Activated T-cell treated with anti-CD3 and anti-CD28 coated beads, Interleukin-2, amount 50 U/mL, for 24 hours (primary cell): Measurements from ENCODE around the gene ACTRT2.

Experiments used
- DNase-seq: peaks from one replicate; pipeline ENCODE4 v3.0.0-alpha.2; 2020
- H3K27ac Mint-ChIP-seq: 2 replicates; pipeline ENCODE4 v1.8.0; 2020; ENCODE audit warnings: mild to moderate bottlenecking, mixed read lengths
- H3K27me3 Mint-ChIP-seq: 2 replicates; pipeline ENCODE4 v1.8.0; 2020; ENCODE audit warnings: mixed read lengths
- H3K36me3 Mint-ChIP-seq: 2 replicates; pipeline ENCODE4 v1.8.0; 2020; ENCODE audit warnings: low read depth, mixed read lengths
- H3K4me1 Mint-ChIP-seq: 2 replicates; pipeline ENCODE4 v1.8.0; 2020; ENCODE audit warnings: low read depth, mixed read lengths
- H3K4me3 Mint-ChIP-seq: 2 replicates; pipeline ENCODE4 v1.8.0; 2020; ENCODE audit warnings: mild to moderate bottlenecking, moderate library complexity, mixed read lengths
- H3K9me3 Mint-ChIP-seq: 2 replicates; pipeline ENCODE4 v1.8.0; 2020; ENCODE audit warnings: mixed read lengths

Gene ACTRT2

GRCh38 chr1:2980849-2981248 is 40.4 kb upstream of the ACTRT2 start:
- no peaks in the 10 kb centered on the region for H3K4me1 Mint-ChIP-seq
- no peak overlapping the region for H3K27ac Mint-ChIP-seq
- no peak overlapping the region for H3K4me3 Mint-ChIP-seq

GRCh38 chr1:2981388-2981787 is 39.9 kb upstream of the ACTRT2 start:
- Mint-ChIP-seq H3K4me3 (no peak overlapping the region), H3K9me3 (no peaks in the 10 kb centered on the region), H3K27ac (no peak overlapping the region), H3K4me1 (no peaks in the 10 kb centered on the region), H3K36me3 (no peaks in the 10 kb centered on the region), H3K27me3 (no peaks in the 10 kb centered on the region)
- DNase-seq: peak; percentile 15

More at GRCh38 chr1:2980849-2981248, 40.4 kb upstream of the ACTRT2 start:
- DNase-seq: no peak
- H3K9me3 Mint-ChIP-seq: no peaks in the 10 kb centered on the region
- H3K27me3 Mint-ChIP-seq: no peaks in the 10 kb centered on the region
- H3K36me3 Mint-ChIP-seq: no peaks in the 10 kb centered on the region

DNA sequence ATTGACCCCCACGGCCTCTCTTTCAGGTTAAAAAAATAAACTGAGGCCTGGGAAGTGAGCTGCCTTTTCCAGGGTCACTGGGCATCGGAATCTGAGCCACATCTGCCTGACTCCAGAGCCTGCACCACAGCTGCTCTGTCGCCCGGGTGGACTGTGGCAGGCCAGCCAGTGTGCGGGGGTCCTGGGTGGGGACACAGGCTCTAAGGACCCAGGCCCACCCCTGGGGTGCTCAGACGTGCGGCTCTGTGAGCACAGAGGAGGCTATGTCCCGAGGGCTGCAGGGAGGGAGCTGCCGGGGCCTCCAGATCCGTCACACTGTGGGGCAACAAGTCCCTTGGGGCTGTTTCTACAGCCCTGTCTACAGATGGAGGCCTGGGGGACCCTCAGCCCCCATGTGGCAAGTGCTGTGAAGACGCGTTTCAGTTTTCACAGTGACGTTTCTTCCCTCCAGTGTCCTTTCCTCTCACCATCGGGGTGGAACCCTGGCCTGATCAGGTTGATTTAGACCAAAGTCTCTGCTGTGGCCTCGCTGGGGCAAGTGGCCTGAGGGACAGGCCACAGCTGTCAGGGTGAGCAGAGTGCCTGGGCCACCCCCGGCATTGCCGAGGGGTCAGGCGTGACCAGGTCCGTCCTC is 39.2 kb upstream of the ACTRT2 start:
- no peaks in the 10 kb centered on the region for H3K27me3 Mint-ChIP-seq
- no peaks in the 10 kb centered on the region for H3K9me3 Mint-ChIP-seq
- H3K27ac Mint-ChIP-seq: no peak overlapping the region
- H3K36me3 Mint-ChIP-seq: no peaks in the 10 kb centered on the region
- H3K4me1 Mint-ChIP-seq: no peaks in the 10 kb centered on the region
- peak; percentile 7 for DNase-seq
- H3K4me3 Mint-ChIP-seq: no peak overlapping the region

GRCh38 chr1:2982615-2983318 is 38.5 kb upstream of the ACTRT2 start:
- Mint-ChIP-seq H3K9me3 (no peaks in the 10 kb centered on the region), H3K27ac (no peak overlapping the region), H3K4me3 (no peak overlapping the region), H3K27me3 (no peaks in the 10 kb centered on the region), H3K4me1 (no peaks in the 10 kb centered on the region), H3K36me3 (no peaks in the 10 kb centered on the region)
- no peak for DNase-seq

- no peaks in the 10 kb centered on the region for H3K27me3 Mint-ChIP-seq
- H3K36me3 Mint-ChIP-seq: no peaks in the 10 kb centered on the region
- H3K27ac Mint-ChIP-seq: no peak overlapping the region
- no peaks in the 10 kb centered on the region for H3K9me3 Mint-ChIP-seq
- H3K4me1 Mint-ChIP-seq: no peaks in the 10 kb centered on the region
- peak; percentile 15 for DNase-seq
- H3K4me3 Mint-ChIP-seq: no peak overlapping the region
These were observed 38.0 kb upstream of the ACTRT2 start for GRCh38 chr1:2983319-2983705.

DNA sequence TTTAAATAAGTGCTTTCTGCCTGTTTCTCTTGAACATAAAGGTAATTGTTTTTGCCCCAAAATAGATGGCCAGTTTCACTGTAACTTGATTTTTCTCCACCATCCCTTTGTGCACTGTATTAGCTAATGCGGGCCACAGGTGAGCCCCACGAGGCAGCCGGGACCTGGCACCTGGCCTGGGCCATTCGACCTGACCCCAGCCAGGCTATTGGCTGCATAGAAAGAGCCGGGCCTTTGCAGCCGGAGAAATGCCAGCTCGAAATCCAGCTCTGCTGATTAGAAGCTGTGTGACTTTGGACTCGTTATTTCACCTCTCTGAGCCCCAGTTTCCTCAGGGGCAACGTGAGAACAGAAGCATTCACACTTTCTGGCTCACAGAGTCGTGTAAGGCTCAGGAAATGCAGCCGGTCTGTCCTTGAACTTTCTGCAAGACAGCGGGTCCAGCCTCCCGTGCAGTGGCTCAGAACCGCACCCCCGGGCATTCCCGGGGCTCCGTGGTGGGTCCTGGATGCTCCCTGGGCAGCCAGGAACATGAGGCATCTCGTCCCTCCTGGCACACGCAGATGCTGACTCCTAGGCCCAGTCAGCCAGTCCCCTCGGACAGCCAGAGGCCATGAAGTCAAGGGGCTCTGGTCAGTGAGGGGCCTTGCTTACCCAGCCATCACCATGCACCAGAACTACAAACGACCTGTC is 37.4 kb upstream of the ACTRT2 start:
- Mint-ChIP-seq H3K36me3 (no peaks in the 10 kb centered on the region), H3K27me3 (no peaks in the 10 kb centered on the region), H3K4me1 (no peaks in the 10 kb centered on the region), H3K9me3 (no peaks in the 10 kb centered on the region), H3K4me3 (no peak overlapping the region), H3K27ac (no peak overlapping the region)
- peak; percentile 21 for DNase-seq

- Mint-ChIP-seq H3K4me1 (no peaks in the 10 kb centered on the region), H3K9me3 (no peaks in the 10 kb centered on the region), H3K4me3 (no peak overlapping the region), H3K27me3 (peaks cover 5% of the 10 kb centered on the region), H3K27ac (no peak overlapping the region), H3K36me3 (no peaks in the 10 kb centered on the region)
- no peak for DNase-seq
These were observed 36.7 kb upstream of the ACTRT2 start for GRCh38 chr1:2984399-2985061.

DNA sequence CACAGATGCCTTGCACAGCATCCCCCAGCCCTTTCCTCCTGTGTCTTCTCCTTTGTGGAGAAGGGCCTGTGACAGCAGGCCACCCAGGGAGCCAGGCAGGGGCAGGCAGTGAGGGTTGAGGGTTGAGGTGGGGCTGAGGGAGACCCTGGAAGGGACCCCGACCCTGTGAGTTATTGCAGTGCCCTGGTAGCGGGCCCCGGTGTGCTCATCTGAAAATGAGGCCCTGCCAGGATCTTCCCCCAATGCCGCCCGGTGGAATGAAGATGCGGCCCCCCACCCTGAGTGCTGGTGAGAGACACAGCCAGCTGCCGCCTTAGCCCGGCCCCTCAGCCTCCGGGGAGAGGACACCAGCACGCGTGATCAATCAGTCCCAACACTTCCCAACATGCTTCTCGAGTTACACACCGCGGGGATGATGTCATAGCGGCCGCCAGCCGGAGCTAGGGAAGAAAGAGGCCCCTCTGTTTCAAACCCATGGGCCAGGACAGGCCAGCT is 36.2 kb upstream of the ACTRT2 start:
- H3K27me3 Mint-ChIP-seq: peaks cover 6% of the 10 kb centered on the region
- H3K36me3 Mint-ChIP-seq: no peaks in the 10 kb centered on the region
- no peak for DNase-seq
- no peaks in the 10 kb centered on the region for H3K4me1 Mint-ChIP-seq
- no peak overlapping the region for H3K27ac Mint-ChIP-seq
- no peaks in the 10 kb centered on the region for H3K9me3 Mint-ChIP-seq
- H3K4me3 Mint-ChIP-seq: no peak overlapping the region

DNA sequence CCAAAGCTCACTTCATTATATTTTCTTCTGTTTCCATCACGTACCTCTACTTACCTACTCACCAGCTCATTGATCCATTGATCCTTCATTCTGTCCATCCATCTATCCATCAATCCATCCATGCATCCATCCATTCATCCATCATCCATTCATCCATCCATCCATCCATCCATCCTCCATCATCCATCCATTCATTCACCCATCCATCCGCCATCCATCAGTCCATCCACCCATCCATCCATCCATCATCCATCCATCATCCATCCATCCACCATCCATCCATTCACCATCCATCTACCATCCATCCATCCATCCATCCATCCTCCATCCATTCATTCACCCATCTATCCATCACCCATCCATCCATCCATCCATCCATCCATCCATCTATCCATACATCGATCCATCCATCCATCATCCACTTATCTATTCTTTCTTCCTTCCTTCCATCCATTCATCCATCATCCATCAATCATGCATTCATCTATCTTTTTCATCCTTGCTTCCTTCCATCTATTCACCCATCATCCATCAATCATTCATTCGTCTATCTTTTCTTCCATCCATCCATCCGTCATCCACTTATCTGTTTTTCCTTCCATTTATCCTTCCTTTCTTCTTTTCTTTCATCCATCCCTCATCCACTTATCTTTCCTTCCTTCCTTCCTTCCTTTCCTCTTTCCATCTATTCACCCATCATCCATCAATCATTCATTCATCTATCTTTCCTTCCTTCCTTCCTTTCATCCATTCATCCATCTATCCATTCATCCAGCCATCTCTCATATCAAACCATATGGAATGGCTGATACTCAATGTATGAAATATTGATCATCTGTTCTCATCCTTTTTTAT is 35.3 kb upstream of the ACTRT2 start:
- no peak overlapping the region for H3K27ac Mint-ChIP-seq

DNA sequence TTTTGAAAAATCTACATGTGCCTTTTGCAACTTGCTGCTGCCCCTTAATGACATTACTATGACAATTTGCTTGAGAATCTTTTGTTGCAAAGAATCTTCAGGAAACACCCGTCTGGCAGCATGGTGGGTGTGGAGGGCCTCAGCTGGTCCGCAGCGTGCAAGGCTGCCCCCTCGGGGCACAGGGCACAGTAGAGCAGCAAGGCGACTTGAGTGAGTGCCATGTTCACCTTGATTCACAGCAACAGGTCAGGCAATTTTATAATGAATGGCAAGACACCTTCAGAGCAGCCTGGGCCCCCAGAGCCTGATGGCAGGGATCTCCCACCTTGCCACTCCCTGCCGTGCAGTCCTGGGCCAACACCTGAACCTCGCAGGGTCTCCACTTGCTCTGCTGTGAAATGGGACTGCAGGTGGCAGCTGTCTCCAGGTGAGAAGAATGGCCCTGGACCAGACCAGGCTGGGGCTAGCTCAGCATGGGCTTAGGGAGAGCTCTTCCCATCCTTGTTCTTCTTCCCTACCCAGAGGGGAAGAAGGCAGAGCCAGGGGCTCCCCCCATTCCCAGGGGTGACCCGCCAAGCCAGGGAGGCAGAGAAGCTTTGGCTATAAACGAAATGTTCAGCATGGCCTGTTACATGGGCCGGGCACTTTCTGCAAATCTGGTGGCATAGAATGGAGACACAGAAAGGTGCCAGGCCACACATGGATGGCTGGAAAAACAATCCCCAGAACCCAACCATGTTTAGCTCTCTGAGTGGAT is 34.5 kb upstream of the ACTRT2 start:
- H3K36me3 Mint-ChIP-seq: no peaks in the 10 kb centered on the region
- no peak overlapping the region for H3K4me3 Mint-ChIP-seq
- H3K9me3 Mint-ChIP-seq: no peaks in the 10 kb centered on the region
- no peak overlapping the region for H3K27ac Mint-ChIP-seq
- H3K4me1 Mint-ChIP-seq: no peaks in the 10 kb centered on the region
- DNase-seq: no peak
- H3K27me3 Mint-ChIP-seq: peaks cover 6% of the 10 kb centered on the region

More for the DNA sequence above, 35.3 kb upstream of the ACTRT2 start:
- Mint-ChIP-seq H3K36me3 (no peaks in the 10 kb centered on the region), H3K4me1 (no peaks in the 10 kb centered on the region), H3K27me3 (peaks cover 6% of the 10 kb centered on the region), H3K4me3 (no peak overlapping the region), H3K9me3 (no peaks in the 10 kb centered on the region)
- no peak for DNase-seq

GRCh38 chr1:2987773-2988172 is 33.5 kb upstream of the ACTRT2 start:
- Mint-ChIP-seq H3K4me3 (no peak overlapping the region), H3K27me3 (peaks cover 6% of the 10 kb centered on the region), H3K9me3 (no peaks in the 10 kb centered on the region)

GRCh38 chr1:2988256-2988655 is 33.0 kb upstream of the ACTRT2 start:
- H3K9me3 Mint-ChIP-seq: no peaks in the 10 kb centered on the region
- H3K4me3 Mint-ChIP-seq: no peak overlapping the region
- peaks cover 6% of the 10 kb centered on the region for H3K27me3 Mint-ChIP-seq
- no peaks in the 10 kb centered on the region for H3K36me3 Mint-ChIP-seq
- no peak for DNase-seq
- H3K27ac Mint-ChIP-seq: no peak overlapping the region
- no peaks in the 10 kb centered on the region for H3K4me1 Mint-ChIP-seq

More at GRCh38 chr1:2987773-2988172, 33.5 kb upstream of the ACTRT2 start:
- Mint-ChIP-seq H3K27ac (no peak overlapping the region), H3K36me3 (no peaks in the 10 kb centered on the region), H3K4me1 (no peaks in the 10 kb centered on the region)
- peak; percentile 5 for DNase-seq

DNA sequence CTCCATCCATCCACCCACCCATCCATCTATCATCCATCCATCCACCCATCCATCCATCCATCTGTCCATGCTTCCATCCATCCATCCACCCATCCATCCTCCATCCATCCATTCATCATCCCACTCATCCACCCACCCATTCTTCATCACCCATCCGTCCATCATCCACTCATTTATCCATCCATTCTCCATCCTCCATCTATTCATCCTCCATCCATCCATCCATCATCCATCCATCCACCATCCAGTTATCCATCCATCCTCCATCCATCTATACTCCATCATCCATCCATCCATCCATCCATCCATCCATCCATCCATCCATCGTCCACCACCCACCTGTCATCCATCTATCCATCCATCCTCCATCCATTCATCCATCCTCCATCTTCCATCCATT is 32.1 kb upstream of the ACTRT2 start:
- Mint-ChIP-seq H3K36me3 (no peaks in the 10 kb centered on the region), H3K4me3 (no peak overlapping the region), H3K9me3 (peaks cover 5% of the 10 kb centered on the region), H3K4me1 (no peaks in the 10 kb centered on the region), H3K27ac (no peak overlapping the region), H3K27me3 (peaks cover 6% of the 10 kb centered on the region)
- no peak for DNase-seq
